Stimulated activated CD4-positive, alpha-beta T cell treated with anti-CD3 and anti-CD28 coated beads, Interleukin-12 subunit alpha, Interleukin-12 subunit beta, amount 100 ng/mL, for 48 hours (primary cell): ENCODE data around the gene MAFG.

Experiments
- DNase-seq, 3 donors: peaks; one replicate each; pipeline ENCODE4 v3.0.0-alpha.2; 2020; ENCODE audit warnings: low read depth in 2 of 3, low spot score in 1 of 3

Gene MAFG

DNA sequence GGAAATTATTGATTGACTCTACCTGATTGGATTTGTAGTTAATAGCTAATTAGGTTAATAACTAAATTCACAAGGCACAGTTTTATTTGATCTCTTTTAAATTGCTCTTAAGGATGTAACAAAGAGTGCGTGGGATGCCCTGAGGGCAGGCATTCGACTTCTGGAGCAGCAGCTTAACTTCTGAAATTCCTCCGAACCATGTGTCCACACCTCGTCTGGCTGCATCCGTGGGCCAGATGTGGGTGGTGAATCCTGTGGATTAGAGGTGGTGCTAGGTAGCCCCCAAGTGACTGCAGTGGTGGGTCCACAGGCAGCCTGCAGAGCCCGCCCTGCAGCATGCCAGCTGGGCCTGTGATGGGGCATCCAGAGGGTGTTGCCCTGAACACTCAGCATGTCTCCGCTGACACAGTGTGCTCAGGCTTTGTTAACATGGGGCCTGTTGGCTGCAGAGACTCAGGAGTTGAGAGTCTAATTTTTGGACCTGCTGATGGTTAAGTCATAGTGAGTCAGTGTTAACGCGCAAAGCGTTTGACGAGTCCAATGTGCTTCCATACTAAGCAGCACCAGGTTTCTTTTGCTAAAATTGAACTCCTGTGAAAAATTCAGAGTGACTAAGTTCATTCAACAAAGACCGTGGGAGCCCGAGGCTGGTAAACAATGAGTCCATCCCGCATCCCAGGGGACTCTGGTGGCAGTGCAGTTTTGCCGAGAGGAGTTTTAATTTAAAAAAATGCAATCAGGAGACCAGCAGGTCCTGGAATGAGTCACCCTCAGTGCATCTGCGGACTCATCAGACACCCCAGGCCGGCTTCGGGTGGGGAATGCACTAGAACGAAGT is 29.3 kb downstream of the MAFG start:
- DNase-seq = no peak

DNA sequence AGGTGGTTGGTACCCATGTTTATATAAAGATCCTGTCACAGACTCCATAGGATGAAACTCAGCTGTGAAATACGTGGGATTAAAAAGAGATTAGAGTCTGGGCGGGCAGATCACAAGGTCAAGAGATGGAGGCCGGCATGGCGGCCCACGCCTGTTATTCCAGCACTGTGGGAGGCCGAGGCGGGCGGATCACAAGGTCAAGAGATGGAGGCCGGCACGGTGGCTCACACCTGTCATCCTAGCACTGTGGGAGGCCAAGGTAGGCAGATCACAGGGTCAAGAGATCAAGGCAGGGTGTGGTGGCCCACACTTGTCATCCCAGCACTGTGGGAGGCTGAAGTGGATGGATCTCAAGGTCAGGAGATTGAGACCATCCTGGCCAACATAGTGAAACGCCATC is 32.1 kb downstream of the MAFG start:
- DNase-seq = no peak

DNA sequence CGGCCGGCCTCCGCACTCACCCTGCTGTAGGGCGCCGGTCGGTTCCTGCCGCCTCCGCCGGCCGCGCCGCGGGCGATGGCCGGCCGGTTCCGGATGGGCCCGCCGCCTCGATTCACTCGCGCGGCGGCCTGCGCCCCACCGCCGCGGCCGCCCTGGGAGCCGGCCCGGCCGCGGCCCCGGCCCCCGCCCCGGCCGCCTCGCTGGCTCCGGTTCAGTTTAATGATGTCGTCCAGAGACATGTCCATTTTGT is 36.3 kb downstream of the MAFG start:
- no peak for DNase-seq

DNA sequence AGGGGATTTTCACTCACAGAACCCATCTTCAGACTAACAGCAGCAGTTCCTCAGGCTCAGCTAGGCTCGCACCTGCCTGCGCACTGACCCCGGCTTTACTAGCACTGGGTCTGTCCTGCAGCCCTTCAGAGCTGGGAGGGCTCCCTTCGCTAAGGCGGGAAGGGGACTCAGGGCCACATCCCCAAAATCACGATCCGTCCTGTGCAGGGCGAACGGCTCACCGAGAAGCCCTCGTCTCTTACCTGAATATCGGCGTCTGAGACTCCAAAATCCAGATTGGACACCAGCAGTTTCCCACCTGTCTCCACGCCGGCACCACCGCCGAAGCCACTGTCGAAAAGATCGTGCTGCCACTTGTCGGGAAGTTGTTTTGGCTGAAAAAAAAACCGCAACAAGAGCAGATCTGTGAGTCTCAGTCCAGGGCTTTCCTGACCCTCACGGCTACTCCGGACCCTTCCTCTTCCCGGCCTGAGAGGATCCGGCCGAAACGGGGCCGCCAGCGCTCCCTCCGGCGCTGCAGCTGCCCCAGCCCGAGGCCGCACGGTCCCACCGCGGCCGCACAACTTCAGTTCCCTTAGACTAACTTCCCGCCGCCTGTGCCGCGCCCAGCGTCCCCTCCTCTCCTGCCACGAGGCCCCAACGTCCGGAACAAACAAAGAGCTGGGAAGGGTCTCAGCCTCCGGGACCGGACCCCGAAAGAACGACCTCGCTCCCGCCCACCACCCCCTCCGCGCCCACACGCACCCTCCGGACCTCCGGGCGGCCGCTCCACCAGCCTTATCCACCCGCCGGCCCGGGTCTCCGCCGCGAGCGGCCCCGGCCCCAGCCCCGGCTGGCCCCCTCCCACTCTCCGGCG is 36.9 kb downstream of the MAFG start:
- DNase-seq = no peak

DNA sequence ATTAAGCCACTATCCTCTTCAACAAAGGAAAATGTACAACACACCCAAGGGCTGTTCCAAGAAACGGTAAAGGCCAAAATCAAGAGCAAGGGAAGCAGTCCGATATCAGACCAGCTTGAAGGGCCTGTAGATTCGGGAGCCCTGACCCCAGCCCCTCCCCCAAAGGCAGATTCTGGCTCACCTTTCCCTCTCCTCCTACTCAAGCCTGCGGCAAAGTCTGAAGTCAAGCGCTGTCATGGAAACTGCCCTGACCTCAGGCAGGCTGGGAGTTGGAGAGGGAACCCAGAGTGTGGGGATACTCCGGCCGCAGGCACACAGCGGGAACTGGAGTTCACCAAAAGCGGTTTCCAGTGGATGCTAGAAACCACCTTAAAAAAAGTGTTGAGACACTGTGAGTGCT is 37.9 kb downstream of the MAFG start:
- DNase-seq = no peak

DNA sequence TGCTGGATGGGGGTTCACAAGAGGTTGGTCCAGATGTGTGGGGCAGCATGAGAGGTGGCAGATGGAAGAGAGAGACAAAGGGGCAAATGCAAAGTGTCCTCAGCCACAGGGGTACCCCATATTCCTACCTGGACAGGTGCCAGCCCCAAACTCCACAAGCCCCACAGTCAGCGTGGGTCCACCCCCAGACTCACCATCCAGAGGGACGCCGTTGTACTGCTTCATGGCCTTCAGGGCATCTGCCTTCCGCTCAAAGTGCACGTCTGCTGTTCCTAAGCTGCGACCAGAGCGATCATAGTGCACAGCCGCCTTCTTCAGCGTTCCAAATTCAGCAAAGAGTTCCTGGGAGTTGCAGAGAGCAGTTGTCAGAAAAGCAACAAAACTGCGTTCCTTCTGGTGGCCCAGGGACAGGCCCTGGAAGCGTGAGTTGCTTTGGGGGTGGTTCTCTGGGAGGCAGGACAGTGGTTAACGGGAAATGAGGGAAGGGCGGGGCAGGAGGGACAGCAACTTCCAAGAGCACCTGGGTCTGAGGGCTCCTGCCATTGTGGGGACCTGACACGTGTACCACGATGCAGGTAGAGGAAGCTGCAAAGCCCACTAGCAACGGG is 38.4 kb downstream of the MAFG start:
- DNase-seq = no peak

DNA sequence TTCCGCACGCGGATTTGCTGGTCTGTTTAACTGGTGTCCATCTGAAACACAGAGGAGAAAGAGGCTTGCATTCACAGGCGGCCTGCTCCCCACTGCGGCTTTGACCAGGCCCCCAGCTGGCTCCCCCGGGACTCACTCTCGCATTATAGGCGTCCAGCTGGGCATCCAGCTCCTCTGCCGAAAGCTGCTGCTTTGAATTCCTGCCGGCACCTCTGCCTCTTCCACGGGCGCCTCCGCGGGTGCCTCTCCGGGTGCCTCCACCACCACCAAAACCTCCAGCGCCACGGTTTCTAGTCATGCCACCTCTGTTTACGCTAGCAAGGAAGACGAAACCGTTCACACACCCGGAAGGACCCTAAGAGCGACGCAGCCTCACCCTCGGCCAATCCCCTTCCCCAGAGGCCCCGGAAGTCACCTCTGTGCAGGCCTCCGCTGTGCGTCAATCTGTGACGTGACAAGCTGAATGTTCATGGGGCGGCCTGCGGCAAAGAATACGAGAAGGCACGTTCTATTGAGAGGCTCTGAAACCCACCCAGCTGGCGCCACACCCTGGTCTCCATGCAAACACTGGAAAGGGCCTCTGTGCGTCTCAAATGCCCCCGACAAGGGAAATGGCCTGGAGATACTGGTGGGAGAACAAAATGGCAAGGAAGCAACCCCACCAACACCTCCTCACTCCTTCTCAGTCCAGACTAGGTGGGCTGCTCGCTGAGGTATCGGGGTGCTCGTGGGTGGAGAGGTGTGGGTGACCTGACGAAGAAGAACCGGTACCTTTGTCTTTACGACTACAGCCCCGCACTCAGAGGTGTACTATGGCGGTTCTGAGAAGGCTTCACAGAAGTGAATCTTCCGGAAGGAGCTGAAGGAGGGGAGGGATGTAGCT is 39.2 kb downstream of the MAFG start:
- DNase-seq = no peak

DNA sequence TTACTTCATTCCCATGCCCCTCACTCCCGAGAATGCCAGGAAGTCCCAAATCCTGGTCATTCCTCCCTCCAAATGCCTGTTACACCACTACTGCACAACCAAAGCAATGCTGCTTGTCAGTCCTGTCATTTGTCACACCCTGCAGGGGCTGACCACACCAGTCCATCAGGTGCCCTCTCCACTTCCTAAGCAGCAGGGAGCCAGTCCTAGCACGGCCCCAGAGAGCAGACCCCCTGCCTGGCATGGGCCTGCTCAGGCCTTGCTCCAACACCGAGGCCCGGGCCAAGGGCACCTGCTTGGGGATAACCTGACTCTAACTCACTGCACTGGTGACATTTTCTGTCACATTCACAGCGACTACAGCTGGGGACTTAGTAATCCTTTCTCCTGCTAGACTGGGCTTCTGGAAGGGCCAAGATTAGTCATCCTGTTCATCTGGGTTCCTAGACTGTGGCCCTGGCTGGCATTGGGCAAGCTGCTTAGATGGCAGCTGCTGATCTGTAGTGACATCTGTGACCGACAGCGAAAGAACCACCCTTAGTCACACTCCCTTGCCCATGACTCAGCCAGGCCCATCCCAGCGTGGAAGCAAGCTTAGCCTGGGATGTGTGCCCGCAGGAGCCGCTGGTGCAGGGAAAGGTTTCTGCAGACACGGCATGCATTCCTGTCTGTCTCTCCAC is 41.5 kb downstream of the MAFG start:
- no peak for DNase-seq

DNA sequence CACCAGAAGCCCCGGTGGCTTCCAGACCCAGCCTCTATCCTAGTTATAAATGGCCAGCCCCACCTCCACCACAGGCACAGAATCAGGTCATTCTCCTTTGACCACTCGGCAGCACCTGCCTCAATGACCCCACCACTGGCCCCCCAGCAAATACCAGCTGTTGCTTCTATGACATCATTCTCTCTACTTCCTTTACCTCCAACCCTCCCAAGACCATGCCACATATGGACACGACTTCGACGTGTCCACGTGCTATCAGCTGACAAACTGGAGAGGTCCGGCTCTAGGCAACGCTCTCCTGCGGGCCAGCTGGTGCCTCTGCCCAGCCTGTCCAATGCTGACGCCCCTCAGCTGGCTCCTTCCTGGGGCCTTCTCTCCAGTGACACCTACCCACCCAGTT is 42.1 kb downstream of the MAFG start:
- DNase-seq = no peak

DNA sequence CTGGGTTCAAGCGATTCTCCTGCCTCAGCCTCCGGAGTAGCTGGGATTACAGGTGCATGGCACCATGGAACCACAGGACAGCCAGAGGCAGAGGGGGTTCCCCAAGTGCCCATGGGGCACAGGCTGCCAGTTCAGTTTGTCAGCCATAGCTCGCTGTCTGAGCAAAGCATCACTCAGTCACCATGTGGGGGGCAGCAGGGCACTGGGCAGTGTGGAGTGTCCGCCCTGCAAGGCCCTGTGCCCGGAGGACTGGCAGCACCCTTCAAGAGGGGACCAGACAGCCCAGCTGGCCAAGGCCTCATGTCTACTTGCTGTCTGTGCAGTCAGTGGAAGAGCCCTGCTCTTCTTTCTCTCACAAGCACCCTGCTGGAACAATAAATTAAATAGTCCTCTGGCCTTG is 42.6 kb downstream of the MAFG start:
- no peak for DNase-seq

DNA sequence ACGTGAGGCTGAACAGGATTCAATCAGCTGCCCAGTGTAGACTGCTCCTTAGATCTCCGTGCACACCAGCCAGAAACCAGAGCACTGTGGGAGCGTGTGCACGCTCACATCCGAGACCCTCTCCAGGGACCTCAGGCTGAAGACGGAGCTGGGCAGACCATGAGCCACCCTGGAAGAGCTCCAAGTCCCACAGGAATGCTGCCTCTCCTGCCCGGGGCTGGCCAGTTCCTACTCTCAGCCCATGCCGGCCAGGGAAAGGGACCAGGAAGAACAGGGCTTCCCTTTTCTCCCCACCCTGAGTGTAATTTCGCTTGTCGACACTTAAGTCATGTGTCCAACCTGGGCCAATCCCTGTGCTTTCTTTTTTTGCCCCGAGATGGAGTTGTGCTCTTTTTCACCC is 43.0 kb downstream of the MAFG start:
- DNase-seq = no peak

DNA sequence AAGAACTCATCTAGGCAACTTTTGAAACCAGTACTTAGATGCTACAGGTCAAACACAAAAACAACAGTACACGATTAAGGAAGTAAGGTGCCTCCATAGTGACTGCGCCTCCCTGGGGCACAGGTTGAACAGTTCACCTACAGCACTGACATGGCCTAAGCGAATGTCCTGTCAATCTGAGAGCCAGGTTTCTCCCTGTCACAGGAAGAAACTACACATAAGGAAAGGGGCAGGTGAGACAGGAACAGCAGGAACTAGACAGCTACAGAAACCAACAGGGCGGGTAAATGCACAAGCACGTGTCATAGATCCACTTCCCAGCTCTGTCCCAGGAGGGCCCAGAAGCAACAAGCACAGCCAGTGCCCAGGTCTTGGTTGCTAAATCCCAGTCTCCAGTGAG is 48.4 kb downstream of the MAFG start:
- no peak for DNase-seq

DNA sequence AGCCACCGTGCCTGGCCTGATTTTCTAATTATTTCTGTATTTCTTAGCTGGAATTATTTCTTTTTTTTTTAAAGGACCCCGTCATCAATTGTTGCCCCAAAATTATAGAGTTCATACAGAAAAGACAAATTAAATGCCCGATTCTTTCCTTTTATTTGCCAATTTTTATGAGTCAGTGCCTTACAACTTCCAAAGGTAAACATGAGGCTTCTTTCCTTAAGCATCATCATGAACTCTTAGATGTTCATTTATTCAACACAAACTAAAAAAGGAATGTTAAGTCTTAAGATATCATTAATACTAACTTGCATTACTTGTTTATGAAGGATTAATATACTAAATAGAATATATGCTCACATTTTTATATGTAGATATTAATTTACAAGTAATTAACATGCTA is 49.2 kb downstream of the MAFG start:
- DNase-seq = no peak

DNA sequence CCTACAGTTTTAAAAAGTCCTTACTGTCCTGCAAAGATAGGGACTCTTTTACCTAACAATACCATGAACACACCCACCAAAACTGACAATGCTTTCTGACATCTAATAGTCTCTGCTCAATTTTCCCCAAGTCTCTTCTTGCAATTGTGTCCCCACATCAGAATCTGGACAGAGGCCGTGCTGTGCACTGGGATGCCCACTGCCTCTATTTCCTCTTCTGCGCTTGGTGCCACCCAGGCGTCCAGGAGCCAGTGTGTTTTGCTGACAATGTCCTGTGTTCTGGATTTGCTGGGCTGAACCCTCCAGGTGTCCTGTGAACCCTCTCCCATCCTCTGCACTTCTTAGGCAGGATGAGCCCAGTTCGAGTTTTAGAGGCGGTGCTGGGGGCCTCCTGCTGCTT is 50.0 kb downstream of the MAFG start:
- no peak for DNase-seq

DNA sequence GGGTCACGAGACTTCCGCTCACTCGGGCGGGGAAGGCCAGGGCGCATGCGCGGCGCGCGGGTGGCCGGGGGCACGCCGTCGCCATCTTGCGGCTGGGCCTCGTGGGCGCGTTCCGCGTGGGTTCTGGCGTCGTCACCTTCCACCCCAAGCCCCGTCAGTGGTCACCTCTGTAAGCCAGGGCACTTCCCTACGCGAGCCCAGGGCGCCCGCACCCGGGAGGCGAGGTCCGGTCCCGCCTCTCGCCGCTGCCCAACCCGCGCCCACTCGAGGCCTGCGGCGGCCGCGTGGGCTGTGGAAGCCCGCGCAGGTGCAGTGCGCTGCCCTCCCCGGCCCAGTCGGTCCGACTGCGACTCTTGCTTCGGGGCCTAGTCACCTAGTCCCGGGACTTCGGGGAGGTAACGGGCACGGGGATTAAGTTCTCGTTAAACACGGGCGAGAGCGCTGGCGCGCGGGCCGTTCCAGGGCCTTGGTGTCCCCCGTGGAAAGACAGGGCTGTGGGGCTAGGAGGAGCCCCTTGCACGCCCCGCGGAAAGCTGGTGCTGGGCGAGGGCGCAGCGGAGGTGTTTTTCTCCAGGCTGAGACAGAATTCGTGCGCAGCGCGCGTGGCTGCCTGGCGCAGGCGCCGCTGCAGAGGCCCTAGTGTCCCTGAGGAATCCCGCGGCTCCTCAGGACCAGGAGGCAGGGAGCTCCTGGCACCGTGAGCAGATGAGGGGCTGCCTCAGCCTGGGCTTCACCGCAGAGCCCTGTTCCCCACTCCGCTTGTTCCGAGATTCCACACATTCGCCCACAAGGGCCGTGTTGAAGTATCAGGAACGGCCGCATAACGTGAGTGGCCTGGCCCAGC is 55.9 kb downstream of the MAFG start:
- DNase-seq = peak; percentile 88 to 97 (median 89)

DNA sequence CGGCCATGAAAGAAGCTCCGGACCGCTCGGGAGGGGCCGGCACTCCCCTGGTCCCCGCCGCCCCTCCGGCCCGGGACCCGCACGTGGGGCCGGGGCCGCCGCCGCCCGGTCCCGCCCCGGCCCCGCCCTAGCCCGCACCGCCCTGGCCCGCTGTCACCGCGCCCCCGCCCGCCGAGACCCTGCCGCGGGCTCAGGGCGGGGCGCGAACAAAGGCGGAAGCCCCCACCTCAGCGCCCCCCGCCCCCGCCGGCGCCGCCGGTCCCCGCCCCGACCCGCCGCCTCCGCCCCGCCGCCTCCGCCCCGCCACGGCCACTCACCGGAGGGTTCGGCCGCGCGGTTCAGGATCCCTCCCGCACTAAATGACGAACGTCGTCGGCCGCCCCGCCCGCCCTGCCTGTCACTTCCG is 56.6 kb downstream of the MAFG start, which contains the start of gene ARHGDIA:
TSS of gene ARHGDIA (minus strand) at position 357 of the 406 bp plus-strand sequence. CDS start 1,407 bp downstream, outside the sequence.
- DNase-seq = no peak

DNA sequence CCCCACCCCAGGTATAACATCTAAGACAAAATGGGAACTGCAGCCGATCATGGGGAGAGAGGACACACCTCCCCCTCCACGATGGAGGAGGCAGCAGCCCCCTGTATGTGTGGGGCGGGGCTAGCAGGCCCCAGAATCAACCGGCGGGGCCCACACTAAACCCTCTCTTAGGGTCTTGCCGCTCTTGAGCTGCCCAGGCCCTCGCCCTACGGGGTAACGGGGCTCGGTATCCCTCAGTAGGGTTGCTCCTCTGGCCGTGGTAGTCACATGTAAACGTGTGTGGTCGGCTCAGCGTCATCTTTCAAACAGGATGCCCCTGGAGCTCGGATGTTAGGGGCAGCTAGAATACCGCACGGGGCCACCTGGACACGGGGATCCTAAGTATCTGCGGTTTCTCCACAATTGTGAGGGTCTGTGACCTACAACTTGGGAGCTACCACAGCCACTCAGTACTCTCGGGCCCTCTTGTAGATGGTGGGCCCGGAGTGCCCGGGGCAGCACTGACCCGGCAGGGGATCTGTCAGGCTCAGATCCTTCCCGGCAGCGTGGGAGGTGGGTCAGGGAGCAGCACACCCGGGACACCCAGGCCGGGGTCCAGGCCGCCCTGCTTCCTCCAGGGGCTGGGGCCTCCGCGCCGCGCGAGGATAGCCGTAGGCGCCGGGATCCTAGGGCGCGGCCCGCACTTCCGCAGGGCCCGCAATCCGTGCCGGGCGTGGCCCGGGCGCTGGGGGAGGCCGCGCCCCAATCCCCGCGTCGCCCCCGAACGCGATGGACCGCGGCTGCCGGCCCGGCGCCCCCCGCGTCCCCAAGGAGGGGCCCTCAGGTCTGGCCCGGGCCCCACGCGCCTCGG is 57.2 kb downstream of the MAFG start:
- DNase-seq = no peak

DNA sequence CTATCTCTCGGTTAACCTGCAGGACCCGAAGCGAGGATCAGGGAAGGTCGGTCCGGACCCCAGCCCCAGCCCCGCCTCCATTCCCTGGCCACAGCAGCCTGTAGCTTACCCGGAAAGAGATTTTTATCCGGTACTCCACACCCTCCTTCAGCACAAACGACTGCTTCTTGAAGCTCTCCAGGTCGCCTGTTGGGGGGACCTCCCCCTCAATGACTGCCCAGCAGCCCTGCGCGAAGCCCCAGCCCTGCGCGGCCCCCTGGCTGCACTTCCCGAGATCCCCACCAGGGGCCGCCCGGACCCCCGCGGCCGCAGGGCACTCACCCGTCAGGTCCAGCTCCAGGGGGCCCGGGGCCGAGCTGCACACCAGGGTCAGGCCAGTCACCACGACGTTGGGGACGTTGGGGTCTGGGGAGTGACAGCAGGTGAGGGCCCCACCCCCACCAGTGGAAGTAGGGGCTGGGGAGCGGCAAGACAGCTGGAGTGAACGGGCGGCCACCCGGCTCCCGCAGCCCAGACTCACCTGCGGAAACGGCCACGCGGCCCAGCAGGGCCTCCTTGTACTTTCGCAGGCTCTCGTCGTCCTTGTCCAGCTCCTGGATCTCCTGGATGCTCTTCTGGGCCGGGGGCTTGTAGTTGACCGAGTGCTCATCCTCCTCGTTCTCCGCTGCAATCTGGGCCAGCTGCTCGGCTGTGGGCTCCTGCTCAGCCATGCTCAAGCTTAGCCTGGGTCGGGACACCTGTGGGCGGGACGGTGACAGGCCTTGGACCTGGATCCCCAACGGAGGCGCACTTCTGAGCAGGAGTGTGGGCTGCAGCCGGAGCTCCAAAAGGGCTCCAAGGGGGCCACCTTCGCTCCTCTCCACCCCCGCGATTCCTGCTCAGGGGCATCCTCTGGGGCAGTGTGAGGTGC is 58.1 kb downstream of the MAFG start:
- no peak for DNase-seq
